RKO (cell line): ENCODE measurements around the gene CNDP2.
"Not testable (repeated sequence)": the region's sequence is repeated elsewhere in the genome, so short reads cannot be mapped to it uniquely, and the experiment has no call there.

ENCODE experiments used
- DNase-seq: peaks from one replicate; pipeline ENCODE4 v3.0.0-alpha.2; 2016; ENCODE audit warnings: low spot score

CNDP2 gene

GRCh38 chr18:74500774-74501173 is 4.6 kb downstream of the CNDP2 start:
- DNase-seq = not testable (repeated sequence)

GRCh38 chr18:74501386-74501785 is 5.2 kb downstream of the CNDP2 start:
- no peak for DNase-seq

GRCh38 chr18:74503137-74503536 is 7.0 kb downstream of the CNDP2 start:
- no peak for DNase-seq

GRCh38 chr18:74505776-74506175 is 9.6 kb downstream of the CNDP2 start:
- DNase-seq = no peak

- no peak for DNase-seq
These were observed 10.4 kb downstream of the CNDP2 start for GRCh38 chr18:74506448-74507084.

GRCh38 chr18:74507097-74507881 is 11.1 kb downstream of the CNDP2 start:
- DNase-seq = no peak

- no peak for DNase-seq
These were observed 11.8 kb downstream of the CNDP2 start for GRCh38 chr18:74507927-74508326.

GRCh38 chr18:74508366-74508765 is 12.2 kb downstream of the CNDP2 start:
- no peak for DNase-seq

GRCh38 chr18:74508821-74509225 is 12.7 kb downstream of the CNDP2 start:
- DNase-seq = no peak

GRCh38 chr18:74509856-74510769 is 13.9 kb downstream of the CNDP2 start:
- no peak for DNase-seq

- no peak for DNase-seq
These were observed 14.6 kb downstream of the CNDP2 start for GRCh38 chr18:74510770-74511095.

GRCh38 chr18:74511823-74512222 is 15.7 kb downstream of the CNDP2 start:
- DNase-seq = no peak

GRCh38 chr18:74512321-74513053 is 16.3 kb downstream of the CNDP2 start:
- no peak for DNase-seq

GRCh38 chr18:74513149-74513882 is 17.2 kb downstream of the CNDP2 start:
- no peak for DNase-seq

- DNase-seq = no peak
These were observed 17.7 kb downstream of the CNDP2 start for GRCh38 chr18:74513883-74514205.

GRCh38 chr18:74514860-74515495 is 18.8 kb downstream of the CNDP2 start:
- no peak for DNase-seq

GRCh38 chr18:74515620-74516231 is 19.6 kb downstream of the CNDP2 start:
- no peak for DNase-seq

GRCh38 chr18:74516271-74517235 is 20.4 kb downstream of the CNDP2 start:
- DNase-seq = no peak

GRCh38 chr18:74517236-74517630 is 21.1 kb downstream of the CNDP2 start:
- no peak for DNase-seq
